PC-3 (cell line): ENCODE data around the gene EIF4E1B.

Source experiments
- CTCF ChIP-seq: fragments of 300-600 bp; sonication (generic); conservative IDR thresholded peaks from 2 replicates; pipeline ENCODE4 v1.5.1; 2017; ENCODE audit warnings: antibody characterized with exemption, low read depth, mild to moderate bottlenecking, low read length
- EZH2 ChIP-seq: fragments of 300-600 bp; sonication (generic); IDR thresholded peaks from one replicate; pipeline ENCODE4 v1.6.1; 2017; ENCODE audit warnings: antibody characterized with exemption, mild to moderate bottlenecking, low read length; ENCODE audit not compliant: unreplicated experiment

- no peak for TF ChIP-seq CTCF
- no peak for TF ChIP-seq EZH2
These were observed 34.4 kb downstream of the EIF4E1B start for GRCh38 chr5:176664886-176665285.
